Activated CD4-positive, CD25-positive, alpha-beta regulatory T cell (primary cell): ENCODE results near the gene GSTA2.
"Not testable (repeated sequence)": the region's sequence is repeated elsewhere in the genome, so short reads cannot be mapped to it uniquely, and the experiment has no call there.

ENCODE experiments used
- DNase-seq, 4 experiments: peaks; one replicate each; lab custom pipeline; 2025; lab: John Stamatoyannopoulos, UW

GSTA2 gene

DNA sequence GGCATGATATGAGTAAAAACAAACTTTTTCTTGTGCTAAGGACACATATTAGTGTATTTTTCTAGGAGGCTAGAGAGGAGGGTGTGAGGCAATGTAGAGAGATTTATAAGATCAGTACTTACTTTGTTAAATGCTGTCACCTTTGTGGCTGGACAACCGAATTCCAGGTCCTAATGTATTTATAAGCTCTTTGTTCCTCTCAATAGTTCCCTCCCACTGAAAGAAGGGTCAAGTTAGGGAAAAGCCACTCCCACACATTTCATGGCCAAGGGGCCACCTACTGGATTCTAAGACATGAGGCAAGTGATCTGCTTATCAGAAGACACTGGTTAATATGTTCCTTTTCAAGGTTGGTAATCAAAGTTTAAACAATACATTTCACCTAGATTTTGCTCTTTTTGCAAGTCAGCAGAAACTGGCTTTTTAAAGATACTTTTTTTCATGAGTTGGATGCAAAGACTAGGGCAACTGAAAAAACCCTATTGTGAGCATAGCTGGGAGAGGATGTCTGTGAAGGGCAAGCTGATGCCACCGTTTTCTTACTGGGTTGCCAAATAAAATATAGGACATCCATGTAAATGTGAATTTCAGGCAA is at the start of gene GSTA2:
TSS of gene GSTA2 (minus strand) at position 154 of the 595 bp plus-strand sequence. CDS start 5,528 bp downstream, outside the sequence.
- DNase-seq: not testable (repeated sequence)

- DNase-seq: not testable (repeated sequence)
Observed at GRCh38 chr6:52809777-52810176, 46.5 kb upstream of the GSTA2 start.

GRCh38 chr6:52808660-52809059 is 45.4 kb upstream of the GSTA2 start:
- no peak for DNase-seq

DNA sequence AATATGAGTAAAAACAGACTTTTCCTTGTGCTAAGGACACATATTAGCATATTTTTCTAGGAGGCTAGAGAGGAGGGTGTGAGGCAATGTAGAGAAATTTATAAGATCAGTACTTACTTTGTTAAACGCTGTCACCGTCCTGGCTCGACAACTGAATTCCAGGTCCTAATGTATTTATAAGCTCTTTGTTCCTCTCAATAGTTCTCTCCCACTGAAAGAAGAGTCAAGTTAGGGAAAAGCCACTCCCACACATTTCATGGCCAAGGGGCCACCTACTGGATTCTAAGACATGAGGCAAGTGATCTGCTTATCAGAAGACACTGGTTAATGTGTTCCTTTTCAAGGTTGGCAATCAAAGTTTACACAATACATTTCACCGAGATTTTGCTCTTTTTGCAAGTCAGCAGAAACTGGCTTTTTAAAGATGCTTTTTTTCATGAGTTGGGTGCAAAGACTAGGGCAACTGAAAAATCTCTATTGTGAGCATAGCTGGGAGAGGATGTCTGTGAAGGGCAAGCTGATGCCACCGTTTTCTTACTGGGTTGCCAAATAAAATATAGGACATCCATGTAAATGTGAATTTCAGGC is 40.5 kb upstream of the GSTA2 start, which contains the start of gene GSTA1:
TSS of gene GSTA1 (minus strand) at position 149 of the 588 bp plus-strand sequence. CDS start 4,549 bp downstream, outside the sequence.
- not testable (repeated sequence) for DNase-seq

DNA sequence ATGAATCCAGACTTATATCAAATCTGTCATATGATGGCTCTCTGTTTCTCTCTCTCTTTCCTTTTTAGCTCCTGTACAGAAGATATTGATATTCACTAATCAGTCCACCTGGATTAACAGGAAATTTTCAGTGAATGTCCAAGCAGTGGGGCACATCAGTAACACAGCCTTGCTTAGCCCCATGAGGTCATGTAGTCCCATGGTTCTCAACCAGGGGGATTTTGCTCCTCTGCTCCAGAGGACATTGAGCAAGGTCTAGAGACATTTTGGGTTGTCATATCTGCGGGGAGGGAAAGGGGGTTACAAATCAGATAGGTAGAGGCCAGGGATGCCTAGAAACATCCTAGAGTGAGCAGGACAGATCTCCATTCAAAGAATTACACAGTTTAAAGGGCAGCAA is 39.5 kb upstream of the GSTA2 start:
- DNase-seq: no peak

- no peak for DNase-seq
Observed at GRCh38 chr6:52801188-52801841, 38.0 kb upstream of the GSTA2 start.

- DNase-seq: not testable (repeated sequence)
Observed at GRCh38 chr6:52799272-52799671, 36.0 kb upstream of the GSTA2 start.

- DNase-seq: not testable (repeated sequence)
Observed at GRCh38 chr6:52794366-52794765, 31.1 kb upstream of the GSTA2 start.

- no peak for DNase-seq
Observed at GRCh38 chr6:52790861-52791260, 27.6 kb upstream of the GSTA2 start.

DNA sequence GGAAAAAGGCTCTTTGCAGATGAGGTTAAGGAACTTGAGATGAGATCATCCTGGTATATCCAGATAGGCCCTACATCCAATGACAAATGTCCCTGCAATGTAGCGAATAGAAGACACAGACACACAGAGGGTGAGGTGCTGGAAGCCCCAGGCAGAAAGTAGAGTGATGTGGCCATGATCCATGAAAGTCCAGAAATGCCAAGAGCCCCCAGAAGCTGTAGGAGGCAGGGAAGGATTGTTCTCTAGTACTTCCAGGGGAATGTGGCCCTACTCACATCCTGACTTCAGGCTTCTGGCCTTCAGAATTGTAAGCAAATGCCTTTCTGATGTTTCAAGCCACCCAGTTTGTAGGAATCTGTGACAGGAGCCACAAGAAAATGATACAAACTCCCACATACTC is 26.4 kb upstream of the GSTA2 start:
- DNase-seq: not testable (repeated sequence)

GRCh38 chr6:52788478-52788877 is 25.2 kb upstream of the GSTA2 start:
- no peak for DNase-seq

GRCh38 chr6:52787917-52788316 is 24.6 kb upstream of the GSTA2 start:
- DNase-seq: no peak

DNA sequence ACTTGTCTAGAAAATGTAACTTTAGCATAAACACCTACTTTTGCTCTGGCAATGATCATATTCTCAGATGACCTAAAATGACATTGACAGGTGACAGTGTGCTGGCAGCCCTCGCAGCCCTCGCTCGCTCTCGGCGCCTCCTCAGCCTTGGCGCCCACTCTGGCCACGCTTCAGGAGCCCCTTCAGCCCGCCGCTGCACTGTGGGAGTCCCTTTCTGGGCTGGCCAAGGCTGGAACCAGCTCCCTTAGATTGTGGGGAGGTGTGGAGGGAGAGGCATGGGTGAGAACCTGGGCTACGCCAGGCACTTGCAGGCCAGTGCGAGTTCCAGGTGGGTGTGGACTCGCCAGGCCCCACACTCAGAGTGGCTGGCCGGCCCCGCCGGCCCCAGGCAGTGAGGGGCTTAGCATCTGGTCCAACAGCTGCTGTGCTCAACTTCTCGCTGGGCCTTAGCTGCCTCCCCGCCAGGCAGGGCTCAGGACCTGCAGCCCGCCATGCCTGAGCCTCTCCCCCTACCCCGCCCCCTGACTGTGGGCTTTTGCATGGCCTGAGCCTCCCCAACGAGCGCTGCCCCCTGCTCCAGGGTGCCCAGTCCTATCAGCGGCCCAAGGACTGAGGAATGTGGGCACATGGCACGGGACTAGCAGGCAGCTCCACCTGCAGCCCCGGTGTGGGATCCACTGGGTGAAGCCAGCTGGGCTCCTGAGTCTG is 23.1 kb upstream of the GSTA2 start:
- no peak for DNase-seq

GRCh38 chr6:52782696-52783274 is 19.5 kb upstream of the GSTA2 start:
- DNase-seq: not testable (repeated sequence)

DNA sequence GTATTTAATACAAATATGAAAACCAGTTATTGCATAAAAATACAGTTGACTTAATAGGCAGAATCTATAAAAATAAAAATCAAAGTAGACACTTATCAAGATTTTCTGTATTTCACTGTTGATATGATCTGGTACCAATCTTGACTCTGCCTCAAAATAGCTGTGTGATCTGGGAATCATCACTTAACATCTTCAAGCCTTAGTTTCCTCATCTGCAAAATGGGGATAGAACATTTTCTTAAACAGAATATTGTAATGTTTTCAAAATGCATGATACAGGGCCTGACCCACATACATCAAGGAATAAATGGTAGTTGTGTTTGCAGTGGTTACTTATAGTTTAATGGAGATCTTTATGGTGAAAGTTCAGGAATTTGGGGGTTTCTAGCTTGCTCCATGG is 18.9 kb upstream of the GSTA2 start:
- DNase-seq: not testable (repeated sequence)

GRCh38 chr6:52779237-52779636 is 16.0 kb upstream of the GSTA2 start:
- DNase-seq: no peak

GRCh38 chr6:52776711-52777351 is 13.6 kb upstream of the GSTA2 start:
- not testable (repeated sequence) for DNase-seq

- not testable (repeated sequence) for DNase-seq
Observed at GRCh38 chr6:52769399-52769798, 6.1 kb upstream of the GSTA2 start.

GRCh38 chr6:52767658-52768057 is 4.4 kb upstream of the GSTA2 start:
- not testable (repeated sequence) for DNase-seq

DNA sequence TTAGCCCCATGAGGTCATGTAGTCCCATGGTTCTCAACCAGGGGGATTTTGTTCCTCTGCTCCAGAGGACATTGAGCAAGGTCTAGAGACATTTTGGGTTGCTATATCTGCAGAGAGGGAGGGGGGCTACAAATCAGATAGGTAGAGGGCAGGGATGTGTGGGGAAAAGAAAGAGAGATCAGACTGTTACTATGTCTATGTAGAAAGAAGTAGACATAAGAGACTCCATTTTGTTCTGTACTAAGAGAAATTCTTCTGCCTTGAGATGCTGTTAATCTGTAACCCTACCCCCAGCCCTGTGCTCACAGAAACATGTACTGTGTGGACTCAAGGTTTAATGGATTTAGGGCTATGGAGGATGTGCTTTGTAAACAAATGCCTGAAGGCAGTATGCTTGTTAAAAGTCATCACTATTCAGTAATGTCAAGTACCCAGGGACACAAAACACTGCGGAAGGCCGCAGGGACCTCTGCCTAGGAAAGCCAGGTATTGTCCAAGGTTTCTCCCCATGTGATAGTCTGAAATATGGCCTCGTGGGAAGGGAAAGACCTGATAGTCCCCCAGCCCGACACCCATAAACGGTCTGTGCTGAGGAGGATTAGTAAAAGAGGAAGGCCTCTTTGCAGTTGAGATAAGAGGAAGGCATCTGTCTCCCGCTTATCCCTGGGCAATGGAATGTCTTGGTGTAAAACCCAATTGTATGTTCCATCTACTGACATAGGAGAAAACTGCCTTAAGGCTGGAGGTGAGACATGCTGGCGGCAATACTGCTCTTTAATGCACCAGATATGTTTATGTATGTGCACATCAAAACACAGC is 1.4 kb downstream of the GSTA2 start:
- DNase-seq: not testable (repeated sequence)
